GM18498 (cell line): ENCODE measurements around the gene NOXA1.
"Not testable (repeated sequence)": the region's sequence is repeated elsewhere in the genome, so short reads cannot be mapped to it uniquely, and the experiment has no call there.

Experiments
- ATAC-seq: cut with Tn5 transposase; IDR thresholded peaks from one replicate; pipeline ENCODE4 v1.9.1; 2021; ENCODE audit warnings: mild to moderate bottlenecking, moderate library complexity; ENCODE audit not compliant: unreplicated experiment

The NOXA1 gene

GRCh38 chr9:137462986-137463930, 40.1 kb downstream of the NOXA1 start:
- ATAC-seq = no peak

- no peak for ATAC-seq
Observed at GRCh38 chr9:137463931-137464290, 40.7 kb downstream of the NOXA1 start.

- no peak for ATAC-seq
Observed at GRCh38 chr9:137464291-137464999, 41.3 kb downstream of the NOXA1 start.

GRCh38 chr9:137465000-137465719, 42.0 kb downstream of the NOXA1 start:
- no peak for ATAC-seq

- no peak for ATAC-seq
Observed at GRCh38 chr9:137465720-137466388, 42.7 kb downstream of the NOXA1 start.

- ATAC-seq = not testable (repeated sequence)
Observed at GRCh38 chr9:137466389-137467085, 43.3 kb downstream of the NOXA1 start.

- ATAC-seq = no peak
Observed at GRCh38 chr9:137467161-137467581, 44.0 kb downstream of the NOXA1 start.

- no peak for ATAC-seq
Observed at GRCh38 chr9:137467896-137468295, 44.7 kb downstream of the NOXA1 start.

- no peak for ATAC-seq
Observed at GRCh38 chr9:137470785-137471184, 47.6 kb downstream of the NOXA1 start.

GRCh38 chr9:137474271-137474670, 51.1 kb downstream of the NOXA1 start:
- ATAC-seq = no peak

GRCh38 chr9:137475666-137476065, 52.5 kb downstream of the NOXA1 start:
- ATAC-seq = no peak

- no peak for ATAC-seq
Observed at GRCh38 chr9:137476856-137477255, 53.7 kb downstream of the NOXA1 start.

- no peak for ATAC-seq
Observed at GRCh38 chr9:137477778-137478612, 54.8 kb downstream of the NOXA1 start.

GRCh38 chr9:137478613-137478961, 55.4 kb downstream of the NOXA1 start:
- ATAC-seq = no peak

GRCh38 chr9:137478962-137479861, 56.0 kb downstream of the NOXA1 start:
- ATAC-seq = no peak

- ATAC-seq = no peak
Observed at GRCh38 chr9:137479892-137480685, 56.9 kb downstream of the NOXA1 start.
